PC-3 (cell line): Measurements from ENCODE around the gene BCKDHA. TPM values are rescaled to one million over a fixed set of nuclear protein-coding genes. Genes with fewer than 3 reads are reported as not detected.

ENCODE experiments used
- ATAC-seq: fragments of 200-7000 bp; cut with Tn5 transposase; 2 replicates; pipeline ENCODE4 v1.9.1; 2020; ENCODE audit warnings: mild to moderate bottlenecking, moderate library complexity
- BruUV-seq: library from RNA; stranded (reverse); fragments of 400-500 nt; replicated peaks from 2 replicates; lab custom pipeline; 2021; lab: Mats Ljungman, UMichigan
- CTCF ChIA-PET: fragments of 300-600 bp; sonication (Branson Sonifier 250); formaldehyde crosslinking; loops from one replicate; lab custom pipeline; 2022; ENCODE audit warnings: antibody characterized with exemption; lab: Charles Lee
- POLR2A ChIA-PET: fragments of 300-600 bp; sonication (Branson Sonifier 250); formaldehyde crosslinking; loops from one replicate; lab custom pipeline; 2022; ENCODE audit warnings: antibody characterized with exemption; ENCODE audit not compliant: unreplicated experiment; lab: Charles Lee
- DNase-seq: peaks from one replicate; pipeline ENCODE4 v3.0.0-alpha.2; 2015
- H2AFZ ChIP-seq: fragments of 300-600 bp; sonication (generic); 2 replicates; pipeline ENCODE4 v1.6.0; 2016; ENCODE audit warnings: antibody characterized with exemption, low read length
- H3F3A ChIP-seq: fragments of 300-600 bp; sonication (generic); one replicate; pipeline ENCODE4 v1.6.0; 2017; ENCODE audit warnings: antibody characterized with exemption, low read length, control low read depth, mild to moderate bottlenecking; ENCODE audit not compliant: unreplicated experiment
- H3K27ac ChIP-seq: fragments of 300-600 bp; sonication (generic); 2 replicates; pipeline ENCODE4 v1.5.1; 2016; ENCODE audit warnings: mild to moderate bottlenecking, low read length
- H3K27me3 ChIP-seq: fragments of 300-600 bp; sonication (generic); 2 replicates; pipeline ENCODE4 v1.6.1; 2016; ENCODE audit warnings: low read length, mixed read lengths
- H3K36me3 ChIP-seq: fragments of 300-600 bp; sonication (generic); 2 replicates; pipeline ENCODE4 v1.6.1; 2016; ENCODE audit warnings: low read depth, mixed run types, low read length, mixed read lengths
- H3K4me1 ChIP-seq: fragments of 300-600 bp; sonication (generic); 2 replicates; pipeline ENCODE4 v1.5.1; 2016; ENCODE audit warnings: low read length; ENCODE audit not compliant: insufficient read depth
- H3K4me2 ChIP-seq: fragments of 300-600 bp; sonication (generic); 2 replicates; pipeline ENCODE4 v1.6.0; 2016; ENCODE audit warnings: low read length
- H3K4me3 ChIP-seq: fragments of 300-600 bp; sonication (generic); 2 replicates; pipeline ENCODE4 v1.5.1; 2016; ENCODE audit warnings: mild to moderate bottlenecking, low read length, mixed read lengths
- H3K79me2 ChIP-seq: fragments of 300-600 bp; sonication (generic); 2 replicates; pipeline ENCODE4 v1.6.1; 2017; ENCODE audit warnings: low read length, mixed read lengths
- H3K9ac ChIP-seq: fragments of 300-600 bp; sonication (generic); 2 replicates; pipeline ENCODE4 v1.6.0; 2016; ENCODE audit warnings: mild to moderate bottlenecking, low read length
- H3K9me2 ChIP-seq: fragments of 300-600 bp; sonication (generic); replicated peaks from 2 replicates; pipeline ENCODE4 v1.6.1; 2016; ENCODE audit warnings: mixed run types, low read length, mixed read lengths
- H3K9me3 ChIP-seq: fragments of 300-600 bp; sonication (generic); 2 replicates; pipeline ENCODE4 v1.6.1; 2016; ENCODE audit warnings: low read length, mixed read lengths
- H4K20me1 ChIP-seq: fragments of 300-600 bp; sonication (generic); 2 replicates; pipeline ENCODE4 v1.6.1; 2016; ENCODE audit warnings: low read length, mixed read lengths
- EZH2 ChIP-seq: fragments of 300-600 bp; sonication (generic); IDR thresholded peaks from one replicate; pipeline ENCODE4 v1.6.1; 2017; ENCODE audit warnings: antibody characterized with exemption, mild to moderate bottlenecking, low read length; ENCODE audit not compliant: unreplicated experiment
- EZH2phosphoT487 ChIP-seq: fragments of 300-600 bp; sonication (generic); IDR thresholded peaks from 2 replicates; pipeline ENCODE4 v1.6.1; 2018; ENCODE audit warnings: mild to moderate bottlenecking, antibody characterized with exemption, low read length, borderline replicate concordance
- intact Hi-C: fragments of 100-400 bp; cut with micrococcal nuclease; formaldehyde crosslinking; loops from 2 replicates; pipeline ENCODE4 v1.9.0; 2023
- total RNA-seq: library from RNA; depleted of rRNA; stranded (reverse); fragments of >200 nt; gene quantifications from 2 replicates; pipeline ENCODE4 v1.2.3, GENCODE V29; 2014
- TF ChIP-seq, protein P1 (sequence below): fragments of 300-600 bp; sonication (generic); conservative IDR thresholded peaks from 2 replicates; pipeline ENCODE4 v1.5.1; 2017; ENCODE audit warnings: antibody characterized with exemption, low read depth, mild to moderate bottlenecking, low read length

BCKDHA gene
- total RNA-seq, 1 experiment from 2014 or later, result 49.2 TPM

- Histone ChIP-seq H3K36me3 (no peaks in the 10 kb centered on the region), H3K9me3 (no peaks in the 10 kb centered on the region), H3K9me2 (no peaks in the 10 kb centered on the region), H3F3A (no peaks in the 10 kb centered on the region), H3K27ac (no peak overlapping the region), H3K4me1 (peaks cover 10% of the 10 kb centered on the region; the same call in 1 of the 2 replicates), H3K27me3 (no peaks in the 10 kb centered on the region), H4K20me1 (no peaks in the 10 kb centered on the region), H2AFZ (no peak overlapping the region), H3K4me2 (peak overlapping the region; percentile 95), H3K9ac (peak overlapping the region; percentile 97), H3K79me2 (peaks cover 36% of the 10 kb centered on the region), H3K4me3 (peak overlapping the region; percentile 96)
- no peak for TF ChIP-seq EZH2phosphoT487
- no peak for TF ChIP-seq EZH2
- TF ChIP-seq, protein P1, sequence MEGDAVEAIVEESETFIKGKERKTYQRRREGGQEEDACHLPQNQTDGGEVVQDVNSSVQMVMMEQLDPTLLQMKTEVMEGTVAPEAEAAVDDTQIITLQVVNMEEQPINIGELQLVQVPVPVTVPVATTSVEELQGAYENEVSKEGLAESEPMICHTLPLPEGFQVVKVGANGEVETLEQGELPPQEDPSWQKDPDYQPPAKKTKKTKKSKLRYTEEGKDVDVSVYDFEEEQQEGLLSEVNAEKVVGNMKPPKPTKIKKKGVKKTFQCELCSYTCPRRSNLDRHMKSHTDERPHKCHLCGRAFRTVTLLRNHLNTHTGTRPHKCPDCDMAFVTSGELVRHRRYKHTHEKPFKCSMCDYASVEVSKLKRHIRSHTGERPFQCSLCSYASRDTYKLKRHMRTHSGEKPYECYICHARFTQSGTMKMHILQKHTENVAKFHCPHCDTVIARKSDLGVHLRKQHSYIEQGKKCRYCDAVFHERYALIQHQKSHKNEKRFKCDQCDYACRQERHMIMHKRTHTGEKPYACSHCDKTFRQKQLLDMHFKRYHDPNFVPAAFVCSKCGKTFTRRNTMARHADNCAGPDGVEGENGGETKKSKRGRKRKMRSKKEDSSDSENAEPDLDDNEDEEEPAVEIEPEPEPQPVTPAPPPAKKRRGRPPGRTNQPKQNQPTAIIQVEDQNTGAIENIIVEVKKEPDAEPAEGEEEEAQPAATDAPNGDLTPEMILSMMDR, result no peak
- DNase-seq, result no peak
- CTCF ChIA-PET, result interaction anchor here (0.5 kb wide), 1 partner anchor 73 kb away, joined by 7 read pairs; no protein-coding TSS in a partner anchor
- no peak for ATAC-seq
- BruUV-seq, result no TSS peak
- intact Hi-C loops, result no loop called here
- POLR2A ChIA-PET, result no interaction called here
Measured at GRCh38 chr19:41398598-41398997, 980 bp downstream of the BCKDHA start.

DNA sequence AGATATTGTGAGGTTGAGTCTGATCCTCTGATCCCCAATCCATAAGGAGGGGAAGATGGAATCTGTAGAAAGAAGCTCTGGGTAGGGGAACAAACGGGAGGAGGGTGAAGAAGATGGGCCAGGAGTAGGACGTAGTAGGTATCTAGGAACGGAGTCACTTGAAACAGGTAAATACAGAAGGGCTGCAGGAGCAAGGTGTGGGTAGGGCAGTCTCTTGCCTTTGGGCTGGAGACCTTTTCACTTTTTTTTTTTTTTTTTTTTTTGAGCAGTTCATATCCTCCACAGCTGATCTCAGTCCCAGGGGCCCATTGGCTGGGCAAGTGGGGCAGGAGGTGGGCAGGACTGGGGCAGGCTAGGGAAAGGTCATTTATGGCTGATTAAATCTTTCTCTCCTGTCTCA lies 1.5 kb downstream of the BCKDHA start:
- DNase-seq (no peak), ATAC-seq (no peak)
- Histone ChIP-seq H3K9ac (peak overlapping the region; percentile 97; the same call in 1 of the 2 replicates), H2AFZ (no peak overlapping the region), H3K9me2 (no peaks in the 10 kb centered on the region), H3K4me2 (peak overlapping the region; percentile 95), H3K4me3 (peak overlapping the region; percentile 96; the same call in 1 of the 2 replicates), H3K79me2 (peaks cover 36% of the 10 kb centered on the region), H3K27me3 (no peaks in the 10 kb centered on the region), H3K4me1 (peaks cover 10% of the 10 kb centered on the region; the same call in 1 of the 2 replicates), H3F3A (no peaks in the 10 kb centered on the region), H3K27ac (no peak overlapping the region), H4K20me1 (no peaks in the 10 kb centered on the region), H3K36me3 (no peaks in the 10 kb centered on the region), H3K9me3 (no peaks in the 10 kb centered on the region)
- ChIA-PET POLR2A (no interaction called here), CTCF (interaction anchor here (0.5 kb wide), 1 partner anchor 74 kb away, joined by 7 read pairs; no protein-coding TSS in a partner anchor)
- intact Hi-C loops, result no loop called here
- TF ChIP-seq EZH2, result no peak
- TF ChIP-seq EZH2phosphoT487, result no peak
- TF ChIP-seq, protein P1, result no peak
- no TSS peak for BruUV-seq

DNA sequence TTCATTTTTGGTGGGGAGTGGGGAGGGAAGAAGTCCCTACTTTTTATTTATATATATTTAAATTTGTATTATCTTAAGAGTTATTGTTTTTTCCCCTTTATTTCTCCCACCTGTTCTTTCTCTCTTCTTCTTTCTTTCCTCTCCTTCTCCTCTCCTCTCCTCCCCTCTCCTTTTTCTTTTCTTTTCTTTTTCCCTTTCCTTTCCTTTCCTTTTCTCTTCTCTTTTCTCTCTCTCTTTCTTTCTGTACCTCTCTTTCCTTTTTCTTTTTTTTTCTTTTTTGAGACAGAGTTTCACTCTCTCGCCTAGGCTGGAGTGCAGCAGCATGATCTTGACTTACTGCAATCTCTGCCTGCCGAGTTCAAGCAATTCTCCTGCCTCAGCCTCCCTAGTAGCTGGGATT lies 1.9 kb downstream of the BCKDHA start:
- H3K4me1 ChIP-seq, result peaks cover 10% of the 10 kb centered on the region; the same call in 1 of the 2 replicates
- TF ChIP-seq EZH2 (no peak), EZH2phosphoT487 (no peak)
- TF ChIP-seq, protein P1, result no peak
- DNase-seq (no peak), ATAC-seq (no peak)
- no peaks in the 10 kb centered on the region for H4K20me1 ChIP-seq
- H3K79me2 ChIP-seq, result peaks cover 36% of the 10 kb centered on the region
- no peaks in the 10 kb centered on the region for H3K9me3 ChIP-seq
- H3K9me2 ChIP-seq, result no peaks in the 10 kb centered on the region
- no peak overlapping the region for H3K9ac ChIP-seq
- no TSS peak for BruUV-seq
- CTCF ChIA-PET, result no interaction called here
- H2AFZ ChIP-seq, result no peak overlapping the region
- no peak overlapping the region for H3K4me3 ChIP-seq
- POLR2A ChIA-PET, result no interaction called here
- intact Hi-C loops, result no loop called here
- no peaks in the 10 kb centered on the region for H3K36me3 ChIP-seq
- H3K27ac ChIP-seq, result no peak overlapping the region
- no peaks in the 10 kb centered on the region for H3K27me3 ChIP-seq
- no peaks in the 10 kb centered on the region for H3F3A ChIP-seq
- H3K4me2 ChIP-seq, result no peak overlapping the region
